Esophagus squamous epithelium (tissue), 4 donors: ENCODE measurements around the gene RAPGEF1.

Experiments used
- POLR2A ChIP-seq, 4 donors: fragments of 450-650 bp; IDR thresholded peaks; one replicate each; pipeline ENCODE4 v1.6.1; 2017; ENCODE audit warnings: antibody characterized with exemption in 4 of 4, mild to moderate bottlenecking in 4 of 4, moderate library complexity in 3 of 4
- TF ChIP-seq, protein P1 (sequence below), 6 experiments: fragments of 450-650 bp in 4 of 6; fragments of 200-600 bp in 2 of 6; sonication (generic) in 2 of 6; IDR thresholded peaks; one replicate each; pipeline ENCODE4 v1.5.1; 2016 to 2019; ENCODE audit warnings: antibody characterized with exemption in 6 of 6, mild to moderate bottlenecking in 4 of 6, moderate library complexity in 4 of 6

DNA sequence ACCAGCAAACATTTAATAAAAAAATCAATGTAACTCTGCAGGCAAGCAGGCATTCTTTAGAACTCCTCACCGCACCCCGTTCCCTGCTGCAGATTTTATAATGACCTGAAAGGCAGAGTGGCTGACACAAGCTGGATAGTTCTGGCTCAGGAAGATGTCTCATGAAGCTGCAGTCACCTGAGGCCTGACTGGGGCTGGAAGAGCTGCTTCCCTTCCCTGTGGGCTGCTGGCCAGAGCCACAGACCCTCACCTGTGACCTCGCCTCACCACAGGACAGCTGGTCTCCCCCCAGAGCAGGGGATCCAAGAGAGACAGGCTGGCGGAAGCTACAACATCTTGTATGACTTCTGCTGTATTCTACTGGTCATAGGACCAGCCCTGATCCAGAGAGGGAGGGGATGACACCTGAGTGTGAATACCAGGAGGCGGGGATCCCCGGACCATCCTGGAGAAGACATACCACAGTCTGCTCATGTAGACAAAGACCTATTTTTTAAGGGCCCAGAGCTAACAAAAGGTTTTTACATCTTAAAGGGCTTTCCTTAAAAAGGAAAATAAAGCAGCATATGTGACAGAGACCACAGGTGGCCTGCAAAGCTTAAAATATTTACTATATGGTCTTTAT is 43.9 kb downstream of the RAPGEF1 start:
- TF ChIP-seq, protein P1, sequence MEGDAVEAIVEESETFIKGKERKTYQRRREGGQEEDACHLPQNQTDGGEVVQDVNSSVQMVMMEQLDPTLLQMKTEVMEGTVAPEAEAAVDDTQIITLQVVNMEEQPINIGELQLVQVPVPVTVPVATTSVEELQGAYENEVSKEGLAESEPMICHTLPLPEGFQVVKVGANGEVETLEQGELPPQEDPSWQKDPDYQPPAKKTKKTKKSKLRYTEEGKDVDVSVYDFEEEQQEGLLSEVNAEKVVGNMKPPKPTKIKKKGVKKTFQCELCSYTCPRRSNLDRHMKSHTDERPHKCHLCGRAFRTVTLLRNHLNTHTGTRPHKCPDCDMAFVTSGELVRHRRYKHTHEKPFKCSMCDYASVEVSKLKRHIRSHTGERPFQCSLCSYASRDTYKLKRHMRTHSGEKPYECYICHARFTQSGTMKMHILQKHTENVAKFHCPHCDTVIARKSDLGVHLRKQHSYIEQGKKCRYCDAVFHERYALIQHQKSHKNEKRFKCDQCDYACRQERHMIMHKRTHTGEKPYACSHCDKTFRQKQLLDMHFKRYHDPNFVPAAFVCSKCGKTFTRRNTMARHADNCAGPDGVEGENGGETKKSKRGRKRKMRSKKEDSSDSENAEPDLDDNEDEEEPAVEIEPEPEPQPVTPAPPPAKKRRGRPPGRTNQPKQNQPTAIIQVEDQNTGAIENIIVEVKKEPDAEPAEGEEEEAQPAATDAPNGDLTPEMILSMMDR (IDR thresholded peaks at IDR 0.05) = no peak
- TF ChIP-seq POLR2A (IDR thresholded peaks at IDR 0.05) = no peak
